ENCODE results near the gene NUCKS1.

Gene NUCKS1

GRCh38 chr1:205701420-205701819 lies 48.6 kb downstream of the NUCKS1 start:
- no peak for DNase-seq (ENCODE audit: low spot score)

- DNase-seq (ENCODE audit: low spot score) = no peak
These were observed 49.0 kb downstream of the NUCKS1 start for GRCh38 chr1:205700865-205701401.

- no peak for DNase-seq (ENCODE audit: low spot score)
These were observed 50.6 kb downstream of the NUCKS1 start for GRCh38 chr1:205699416-205699815.

GRCh38 chr1:205698921-205699320 lies 51.1 kb downstream of the NUCKS1 start:
- no peak for DNase-seq (ENCODE audit: low spot score)

- DNase-seq (ENCODE audit: low spot score) = peak; percentile 26
These were observed 56.5 kb downstream of the NUCKS1 start for GRCh38 chr1:205693421-205693991.

GRCh38 chr1:205692423-205692822 lies 57.6 kb downstream of the NUCKS1 start:
- DNase-seq (ENCODE audit: low spot score) = no peak

GRCh38 chr1:205690122-205690756 lies 59.7 kb downstream of the NUCKS1 start:
- no peak for DNase-seq (ENCODE audit: low spot score)

- no peak for DNase-seq (ENCODE audit: low spot score)
These were observed 60.5 kb downstream of the NUCKS1 start for GRCh38 chr1:205689479-205689878.

GRCh38 chr1:205688171-205689080 lies 61.6 kb downstream of the NUCKS1 start:
- DNase-seq (ENCODE audit: low spot score) = no peak

GRCh38 chr1:205687242-205687641 lies 62.7 kb downstream of the NUCKS1 start:
- DNase-seq (ENCODE audit: low spot score) = no peak

- no peak for DNase-seq (ENCODE audit: low spot score)
These were observed 68.6 kb downstream of the NUCKS1 start for GRCh38 chr1:205681364-205681763.

GRCh38 chr1:205680073-205680851 lies 69.7 kb downstream of the NUCKS1 start, which contains the start of gene SLC45A3:
TSS of gene SLC45A3 (minus strand) at chr1:205680509. CDS start at chr1:205664656, 15,853 bp downstream.
- DNase-seq (ENCODE audit: low spot score) = no peak

- no peak for DNase-seq (ENCODE audit: low spot score)
These were observed 71.5 kb downstream of the NUCKS1 start for GRCh38 chr1:205678286-205679111.

- DNase-seq (ENCODE audit: low spot score) = no peak
These were observed 72.8 kb downstream of the NUCKS1 start for GRCh38 chr1:205677167-205677566.

- DNase-seq (ENCODE audit: low spot score) = no peak
These were observed 73.4 kb downstream of the NUCKS1 start for GRCh38 chr1:205676597-205676996.

GRCh38 chr1:205676002-205676401 lies 74.0 kb downstream of the NUCKS1 start:
- DNase-seq (ENCODE audit: low spot score) = no peak

GRCh38 chr1:205675247-205675646 lies 74.7 kb downstream of the NUCKS1 start:
- DNase-seq (ENCODE audit: low spot score) = no peak

GRCh38 chr1:205672970-205673369 lies 77.0 kb downstream of the NUCKS1 start:
- DNase-seq (ENCODE audit: low spot score) = no peak

GRCh38 chr1:205672395-205672889 lies 77.5 kb downstream of the NUCKS1 start:
- no peak for DNase-seq (ENCODE audit: low spot score)

Measured in SK-N-DZ (cell line).